ENCODE results near the gene SVOP. TPM values are rescaled to one million over a fixed set of nuclear protein-coding genes. Genes with fewer than 3 reads are reported as not detected.

Gene SVOP
- polyA plus RNA-seq, 3 donors, result not detected

DNA sequence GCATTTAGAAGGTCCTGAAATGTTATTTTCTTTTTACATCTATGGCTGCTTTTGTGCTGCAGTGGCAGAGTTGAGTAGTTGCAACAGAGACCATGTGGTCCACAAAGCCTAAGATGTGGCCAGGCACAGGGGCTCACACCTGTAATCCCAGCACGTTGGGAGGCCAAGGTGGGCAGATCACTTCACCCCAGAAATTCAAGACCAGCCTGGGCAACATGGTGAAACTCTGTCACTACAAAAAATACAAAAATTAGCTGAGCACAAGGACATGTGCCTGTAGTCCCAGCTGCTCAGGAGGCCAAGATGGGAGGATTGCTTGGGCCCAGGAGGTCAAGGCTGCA lies 45.0 kb upstream of the SVOP start:
- H3K4me3 ChIP-seq (replicated peaks in 1 of 3; ENCODE audit: low read depth in 2 of 3, low read length in 3 of 3), result no peak overlapping the region
- H3K36me3 ChIP-seq (replicated peaks in 1 of 2; ENCODE audit: control insufficient read depth in 1 of 2, insufficient read depth in 2 of 2, low read length in 2 of 2), result peaks cover 21 to 43% of the 10 kb centered on the region in 2 donors
- no peaks in the 10 kb centered on the region for H4K20me1 ChIP-seq (ENCODE audit: insufficient read depth, low read length)
- Mint-ChIP-seq H3K27ac (no peak overlapping the region), H3K4me1 (no peaks in the 10 kb centered on the region), H3K9me3 (peaks cover 0 to 4% (median 1%) of the 10 kb centered on the region in 7 donors), H3K27me3 (ENCODE audit: low read depth in 3 of 3) (peaks cover 0 to 2% (median 1%) of the 10 kb centered on the region in 3 donors), H3K36me3 (peaks cover 37 to 46% of the 10 kb centered on the region in 2 donors), H3K4me3 (no peak overlapping the region)
- TF ChIP-seq CTCF (IDR thresholded peaks at IDR 0.05), result no peak
- no peak overlapping the region for H3K4me2 ChIP-seq (replicated peaks; ENCODE audit: extremely low read depth, low read length, poor library complexity, severe bottlenecking)
- no peaks in the 10 kb centered on the region for H3K9me3 ChIP-seq (replicated peaks in 1 of 2; ENCODE audit: control insufficient read depth in 1 of 2, insufficient read depth in 1 of 2, low read length in 2 of 2)
- H3K27me3 ChIP-seq (ENCODE audit: control insufficient read depth in 2 of 2, insufficient read depth in 2 of 2, low read length in 2 of 2), result no peaks in the 10 kb centered on the region
- no peak for DNase-seq
- WGBS (ENCODE audit: insufficient coverage), result 100% methylated on average over 1 of the region's 1 CpG
- H2AFZ ChIP-seq (ENCODE audit: insufficient read depth, low read depth, low read length, poor library complexity, severe bottlenecking), result no peak overlapping the region
- H3K4me1 ChIP-seq (ENCODE audit: control insufficient read depth in 1 of 2, insufficient read depth in 2 of 2, low read length in 2 of 2), result no peaks in the 10 kb centered on the region
- H3K9ac ChIP-seq (ENCODE audit: insufficient read depth, low read length, poor library complexity, severe bottlenecking), result no peak overlapping the region
- no peak overlapping the region for H3K27ac ChIP-seq (ENCODE audit: low read depth in 1 of 2, low read length in 2 of 2)
- intact Hi-C loops (cut with micrococcal nuclease), result no loop called here
- no peaks in the 10 kb centered on the region for H3K79me2 ChIP-seq (ENCODE audit: insufficient read depth, low read length)

- Mint-ChIP-seq H3K4me1 (no peaks in the 10 kb centered on the region), H3K27me3 (ENCODE audit: low read depth in 3 of 3) (peaks cover 0 to 2% (median 1%) of the 10 kb centered on the region in 3 donors), H3K27ac (no peak overlapping the region), H3K9me3 (peaks cover 0 to 4% (median 1%) of the 10 kb centered on the region in 7 donors), H3K36me3 (peaks cover 34 to 50% of the 10 kb centered on the region in 2 donors), H3K4me3 (no peak overlapping the region)
- H3K27ac ChIP-seq (ENCODE audit: low read depth in 1 of 2, low read length in 2 of 2), result no peak overlapping the region
- intact Hi-C loops (cut with micrococcal nuclease), result no loop called here
- H3K79me2 ChIP-seq (ENCODE audit: insufficient read depth, low read length), result no peaks in the 10 kb centered on the region
- H3K27me3 ChIP-seq (ENCODE audit: control insufficient read depth in 2 of 2, insufficient read depth in 2 of 2, low read length in 2 of 2), result no peaks in the 10 kb centered on the region
- H3K4me1 ChIP-seq (ENCODE audit: control insufficient read depth in 1 of 2, insufficient read depth in 2 of 2, low read length in 2 of 2), result no peaks in the 10 kb centered on the region
- H4K20me1 ChIP-seq (ENCODE audit: insufficient read depth, low read length), result no peaks in the 10 kb centered on the region
- no peak for DNase-seq
- peaks cover 18 to 40% of the 10 kb centered on the region in 2 donors for H3K36me3 ChIP-seq (replicated peaks in 1 of 2; ENCODE audit: control insufficient read depth in 1 of 2, insufficient read depth in 2 of 2, low read length in 2 of 2)
- no peak for TF ChIP-seq CTCF (IDR thresholded peaks at IDR 0.05)
- no peak overlapping the region for H3K4me2 ChIP-seq (replicated peaks; ENCODE audit: extremely low read depth, low read length, poor library complexity, severe bottlenecking)
- H3K9ac ChIP-seq (ENCODE audit: insufficient read depth, low read length, poor library complexity, severe bottlenecking), result no peak overlapping the region
- WGBS (ENCODE audit: insufficient coverage), result 100% methylated on average over 1 of the region's 5 CpGs
- H3K4me3 ChIP-seq (replicated peaks in 1 of 3; ENCODE audit: low read depth in 2 of 3, low read length in 3 of 3), result no peak overlapping the region
- no peak overlapping the region for H2AFZ ChIP-seq (ENCODE audit: insufficient read depth, low read depth, low read length, poor library complexity, severe bottlenecking)
- no peaks in the 10 kb centered on the region for H3K9me3 ChIP-seq (replicated peaks in 1 of 2; ENCODE audit: control insufficient read depth in 1 of 2, insufficient read depth in 1 of 2, low read length in 2 of 2)
Measured at GRCh38 chr12:109065154-109065852, 44.4 kb upstream of the SVOP start.

Measured in CD14-positive monocyte (primary cell).